Measurements from ENCODE around the gene COX7B2.

The COX7B2 gene

GRCh38 chr4:46909078-46909477 lies at the start of gene COX7B2:
Gene COX7B2, minus strand, starts transcription at chr4:46909245. Its CDS starts 174,053 bp downstream, at chr4:46735192.
- DNase-seq, result no peak

- DNase-seq, result no peak
Observed at GRCh38 chr4:46956451-46956850, 47.4 kb upstream of the COX7B2 start.

- DNase-seq, result no peak
Observed at GRCh38 chr4:46955601-46956000, 46.6 kb upstream of the COX7B2 start.

- DNase-seq, result no peak
Observed at GRCh38 chr4:46954643-46955042, 45.6 kb upstream of the COX7B2 start.

- DNase-seq, result no peak
Observed at GRCh38 chr4:46953564-46953963, 44.5 kb upstream of the COX7B2 start.

- no peak for DNase-seq
Observed at GRCh38 chr4:46952451-46952850, 43.4 kb upstream of the COX7B2 start.

GRCh38 chr4:46950826-46951225 lies 41.8 kb upstream of the COX7B2 start:
- DNase-seq, result no peak

- no peak for DNase-seq
Observed at GRCh38 chr4:46949822-46950221, 40.8 kb upstream of the COX7B2 start.

- no peak for DNase-seq
Observed at GRCh38 chr4:46947541-46947940, 38.5 kb upstream of the COX7B2 start.

GRCh38 chr4:46946919-46947536 lies 38.0 kb upstream of the COX7B2 start:
- DNase-seq, result no peak

GRCh38 chr4:46945062-46945461 lies 36.0 kb upstream of the COX7B2 start:
- DNase-seq, result no peak

- no peak for DNase-seq
Observed at GRCh38 chr4:46944345-46944744, 35.3 kb upstream of the COX7B2 start.

- no peak for DNase-seq
Observed at GRCh38 chr4:46937493-46937892, 28.4 kb upstream of the COX7B2 start.

- no peak for DNase-seq
Observed at GRCh38 chr4:46934726-46935125, 25.7 kb upstream of the COX7B2 start.

- no peak for DNase-seq
Observed at GRCh38 chr4:46933686-46934085, 24.6 kb upstream of the COX7B2 start.

GRCh38 chr4:46931981-46932380 lies 22.9 kb upstream of the COX7B2 start:
- DNase-seq, result no peak

GRCh38 chr4:46930891-46931290 lies 21.8 kb upstream of the COX7B2 start:
- no peak for DNase-seq

GRCh38 chr4:46927201-46927600 lies 18.2 kb upstream of the COX7B2 start:
- no peak for DNase-seq

GRCh38 chr4:46924789-46925529 lies 15.9 kb upstream of the COX7B2 start:
- DNase-seq, result no peak

- no peak for DNase-seq
Observed at GRCh38 chr4:46922205-46922604, 13.2 kb upstream of the COX7B2 start.

GRCh38 chr4:46908148-46908547 lies 897 bp downstream of the COX7B2 start:
- no peak for DNase-seq

GRCh38 chr4:46900082-46900481 lies 9.0 kb downstream of the COX7B2 start:
- no peak for DNase-seq

- DNase-seq, result no peak
Observed at GRCh38 chr4:46894826-46895225, 14.2 kb downstream of the COX7B2 start.

GRCh38 chr4:46890056-46890455 lies 19.0 kb downstream of the COX7B2 start:
- DNase-seq, result no peak

- DNase-seq, result no peak
Observed at GRCh38 chr4:46889410-46889809, 19.6 kb downstream of the COX7B2 start.
